SK-N-SH (cell line): Measurements from ENCODE around the gene PXDN. TPM values are rescaled to one million over a fixed set of nuclear protein-coding genes. Genes with fewer than 3 reads are reported as not detected.

ENCODE experiments used
- CTCF ChIA-PET: fragments of 300-600, 350-600 bp; formaldehyde crosslinking; extraction: SDS; loops from one replicate; lab custom pipeline; 2021; lab: Yijun Ruan, JAX
- POLR2A ChIA-PET: fragments of 350-600 bp; sonication (Branson Sonifier 250); formaldehyde crosslinking; extraction: SDS; loops from one replicate; lab custom pipeline; 2020; ENCODE audit warnings: antibody characterized with exemption, inconsistent platforms; lab: Yijun Ruan, JAX
- DNase-seq: peaks from one replicate; pipeline ENCODE4 v3.0.0; 2012
- H2AFZ ChIP-seq: fragments of 200-600 bp; sonication (generic); 2 replicates; pipeline ENCODE4 v1.8.1; 2016; ENCODE audit warnings: antibody characterized with exemption, mild to moderate bottlenecking, low read depth
- H3F3A ChIP-seq: fragments of 200-600 bp; sonication (generic); replicated peaks from 2 replicates; pipeline ENCODE3; 2016; ENCODE audit warnings: antibody characterized with exemption, mild to moderate bottlenecking; ENCODE audit not compliant: insufficient read depth
- H3K27ac ChIP-seq, 2 experiments: fragments of 200-500 bp in 1 of 2; fragments of 200-600 bp in 1 of 2; sonication (Bioruptor generic) in 1 of 2; sonication (generic), shearing (Covaris generic) in 1 of 2; 2 replicates each; pipeline versions ENCODE4 v1.5.1 to v1.6.1; 2014 to 2016; ENCODE audit warnings: low read depth in 2 of 2, inconsistent platforms in 1 of 2, low read length in 1 of 2, mild to moderate bottlenecking in 1 of 2, mixed read lengths in 1 of 2
- H3K27me3 ChIP-seq: fragments of 200-600 bp; sonication (generic), shearing (Covaris generic); 2 replicates; pipeline ENCODE4 v1.6.1; 2016; ENCODE audit warnings: mixed run types; ENCODE audit not compliant: insufficient read depth
- H3K36me3 ChIP-seq, 2 experiments: fragments of 200-500 bp in 1 of 2; fragments of 200-600 bp in 1 of 2; sonication (Bioruptor generic) in 1 of 2; sonication (generic) in 1 of 2; replicated peaks in 1 of 2; 2 replicates each; pipeline versions ENCODE3 to v1.5.1; 2014 to 2016; ENCODE audit warnings: low read length in 1 of 2, mild to moderate bottlenecking in 1 of 2; ENCODE audit not compliant: insufficient read depth in 2 of 2, control insufficient read depth in 1 of 2
- H3K4me1 ChIP-seq, 2 experiments: fragments of 200-500 bp in 1 of 2; fragments of 200-600 bp in 1 of 2; sonication (Bioruptor generic) in 1 of 2; sonication (generic), shearing (Covaris generic) in 1 of 2; 2 replicates each; pipeline versions ENCODE4 v1.5.1 to v1.6.1; 2014 to 2016; ENCODE audit warnings: low read depth in 1 of 2, low read length in 1 of 2, mixed run types in 1 of 2; ENCODE audit not compliant: insufficient read depth in 2 of 2, control insufficient read depth in 1 of 2
- H3K4me2 ChIP-seq: fragments of 200-600 bp; sonication (generic), shearing (Covaris generic); 2 replicates; pipeline ENCODE4 v1.6.1; 2017; ENCODE audit warnings: mixed run types
- H3K4me3 ChIP-seq, 2 experiments: fragments of 200-500 bp in 1 of 2; fragments of 200-600 bp in 1 of 2; sonication (Bioruptor generic) in 1 of 2; sonication (generic), shearing (Covaris generic) in 1 of 2; 2 replicates each; pipeline versions ENCODE4 v1.5.1 to v1.8.1; 2014 to 2016; ENCODE audit warnings: low read depth in 2 of 2, inconsistent platforms in 1 of 2, low read length in 1 of 2, mild to moderate bottlenecking in 1 of 2, mixed read lengths in 1 of 2, moderate library complexity in 1 of 2
- H3K79me2 ChIP-seq: fragments of 200-600 bp; sonication (generic); 2 replicates; pipeline ENCODE4 v1.8.1; 2017; ENCODE audit warnings: mild to moderate bottlenecking; ENCODE audit not compliant: insufficient read depth
- H3K9ac ChIP-seq: fragments of 200-600 bp; sonication (generic); 2 replicates; pipeline ENCODE4 v1.6.1; 2017; ENCODE audit warnings: mixed run types
- H3K9me2 ChIP-seq: fragments of 200-600 bp; sonication (generic); 2 replicates; pipeline ENCODE4 v1.6.1; 2017; ENCODE audit warnings: mixed run types
- H3K9me3 ChIP-seq: fragments of 200-600 bp; sonication (generic); 2 replicates; pipeline ENCODE4 v1.6.1; 2017; ENCODE audit warnings: mixed run types, mild to moderate bottlenecking, moderate library complexity
- H4K20me1 ChIP-seq: fragments of 200-600 bp; sonication (generic); 2 replicates; pipeline ENCODE4 v1.6.1; 2017; ENCODE audit warnings: mild to moderate bottlenecking, mixed run types; ENCODE audit not compliant: insufficient read depth
- ELF1 ChIP-seq: IDR thresholded peaks from 2 replicates; pipeline ENCODE4 v1.4.0; 2012
- GABPA ChIP-seq: IDR thresholded peaks from 2 replicates; pipeline ENCODE4 v1.4.0; 2012; ENCODE audit warnings: low read depth, mild to moderate bottlenecking
- GATA2 ChIP-seq: sonication (generic); formaldehyde crosslinking; IDR thresholded peaks from 2 replicates; pipeline ENCODE4 v1.5.0; 2020; ENCODE audit warnings: mild to moderate bottlenecking, missing genetic modification reagents
- TCF12 ChIP-seq: IDR thresholded peaks from 2 replicates; pipeline ENCODE4 v1.4.0; 2012
- TEAD4 ChIP-seq: IDR thresholded peaks from 2 replicates; pipeline ENCODE4 v1.4.0; 2012; ENCODE audit warnings: mild to moderate bottlenecking, borderline replicate concordance; ENCODE audit not compliant: insufficient read depth
- YY1 ChIP-seq: IDR thresholded peaks from 2 replicates; pipeline ENCODE4 v1.4.0; 2012; ENCODE audit warnings: low read depth, mild to moderate bottlenecking
- WGBS: methylation state at CpG from one replicate; pipeline ENCODE4 v1.1.6; 2017; ENCODE audit warnings: low lambda C conversion rate; 5-methylcytosine and 5-hydroxymethylcytosine counted together
- polyA plus RNA-seq, 3 experiments: library from polyadenylated mRNA; depleted of rRNA; stranded (reverse); fragments of >200 nt; gene quantifications; 2 replicates each; pipeline ENCODE4 v1.2.3, GENCODE V29; 2012
- TF ChIP-seq, protein P1 (sequence below): IDR thresholded peaks from 2 replicates; pipeline ENCODE4 v1.4.0; 2012; ENCODE audit warnings: low read depth, borderline replicate concordance
- TF ChIP-seq, protein P2 (sequence below): IDR thresholded peaks from 2 replicates; pipeline ENCODE4 v1.4.0; 2012; ENCODE audit warnings: low read depth
- TF ChIP-seq, protein P3 (sequence below): fragments of 150-350 bp; IDR thresholded peaks from 2 replicates; pipeline ENCODE4 v1.6.1; 2017; ENCODE audit warnings: antibody characterized with exemption, low read length, low read depth, borderline replicate concordance
- TF ChIP-seq, protein P4 (sequence below): IDR thresholded peaks from 2 replicates; pipeline ENCODE4 v1.6.1; 2012; ENCODE audit warnings: mild to moderate bottlenecking, low read depth, low read length, moderate library complexity

Gene PXDN
- polyA plus RNA-seq, 1 of the 3 experiments (the other 2 are of a cell fraction): 146 TPM

DNA sequence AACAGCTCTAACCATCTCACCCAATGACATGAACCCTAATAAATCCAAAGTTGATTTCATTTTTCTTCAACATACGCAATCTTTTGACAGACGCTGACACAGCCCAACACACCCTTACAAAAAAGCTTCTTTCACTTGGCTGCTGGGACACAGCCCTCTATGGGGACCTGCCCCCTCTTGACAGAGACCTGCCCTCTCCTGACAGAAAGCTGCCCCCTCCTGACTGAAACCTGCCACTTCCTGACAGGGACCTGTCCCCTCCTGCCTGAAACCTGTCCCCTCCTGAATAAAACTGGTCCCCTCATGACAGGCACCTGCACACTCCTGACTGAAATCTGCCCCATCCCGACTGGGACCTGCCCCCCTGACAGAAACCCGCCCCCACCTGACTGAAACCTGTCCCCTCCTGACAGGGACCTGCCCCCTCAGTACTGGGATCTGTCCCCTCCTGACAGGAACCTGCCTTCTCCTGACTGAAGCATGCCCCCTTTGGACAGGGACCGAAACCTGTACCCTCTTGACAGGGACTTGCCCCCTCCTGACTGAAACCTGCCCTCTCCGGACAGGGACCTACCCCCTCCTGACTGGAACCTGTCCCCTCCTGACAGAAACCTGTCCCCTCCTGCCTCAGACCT is 87.9 kb downstream of the PXDN start:
- no peaks in the 10 kb centered on the region for H3K9me2 ChIP-seq
- H2AFZ ChIP-seq: no peak overlapping the region
- no peak overlapping the region for H3K9ac ChIP-seq
- H3K4me3 ChIP-seq: no peak overlapping the region
- peak overlapping the region in 1 of 2 experiments; percentile 81; a peak in 3 of 4 replicates for H3K27ac ChIP-seq
- ChIA-PET CTCF (interaction anchor here (1.0 to 1.1 kb wide), 2 partner anchors 24 to 94 kb away, joined by 4 to 5 read pairs; no protein-coding TSS in a partner anchor), POLR2A (no interaction called here)
- no peak for DNase-seq
- no peaks in the 10 kb centered on the region for H3K9me3 ChIP-seq
- 87% methylated on average over 6 of the region's 6 CpGs for WGBS
- peaks cover 36 to 49% of the 10 kb centered on the region in 2 experiments for H3K36me3 ChIP-seq
- no peaks in the 10 kb centered on the region for H3K27me3 ChIP-seq
- H3K4me1 ChIP-seq: peaks cover 0 to 24% of the 10 kb centered on the region in 2 experiments; a peak in 2 of 4 replicates
- no peak for TF ChIP-seq TCF12
- no peak for TF ChIP-seq ELF1
- TF ChIP-seq, protein P1, sequence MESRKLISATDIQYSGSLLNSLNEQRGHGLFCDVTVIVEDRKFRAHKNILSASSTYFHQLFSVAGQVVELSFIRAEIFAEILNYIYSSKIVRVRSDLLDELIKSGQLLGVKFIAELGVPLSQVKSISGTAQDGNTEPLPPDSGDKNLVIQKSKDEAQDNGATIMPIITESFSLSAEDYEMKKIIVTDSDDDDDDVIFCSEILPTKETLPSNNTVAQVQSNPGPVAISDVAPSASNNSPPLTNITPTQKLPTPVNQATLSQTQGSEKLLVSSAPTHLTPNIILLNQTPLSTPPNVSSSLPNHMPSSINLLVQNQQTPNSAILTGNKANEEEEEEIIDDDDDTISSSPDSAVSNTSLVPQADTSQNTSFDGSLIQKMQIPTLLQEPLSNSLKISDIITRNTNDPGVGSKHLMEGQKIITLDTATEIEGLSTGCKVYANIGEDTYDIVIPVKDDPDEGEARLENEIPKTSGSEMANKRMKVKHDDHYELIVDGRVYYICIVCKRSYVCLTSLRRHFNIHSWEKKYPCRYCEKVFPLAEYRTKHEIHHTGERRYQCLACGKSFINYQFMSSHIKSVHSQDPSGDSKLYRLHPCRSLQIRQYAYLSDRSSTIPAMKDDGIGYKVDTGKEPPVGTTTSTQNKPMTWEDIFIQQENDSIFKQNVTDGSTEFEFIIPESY: no peak
- TF ChIP-seq, protein P2, sequence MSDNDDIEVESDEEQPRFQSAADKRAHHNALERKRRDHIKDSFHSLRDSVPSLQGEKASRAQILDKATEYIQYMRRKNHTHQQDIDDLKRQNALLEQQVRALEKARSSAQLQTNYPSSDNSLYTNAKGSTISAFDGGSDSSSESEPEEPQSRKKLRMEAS: no peak
- no peak for TF ChIP-seq TEAD4
- TF ChIP-seq, protein P3, sequence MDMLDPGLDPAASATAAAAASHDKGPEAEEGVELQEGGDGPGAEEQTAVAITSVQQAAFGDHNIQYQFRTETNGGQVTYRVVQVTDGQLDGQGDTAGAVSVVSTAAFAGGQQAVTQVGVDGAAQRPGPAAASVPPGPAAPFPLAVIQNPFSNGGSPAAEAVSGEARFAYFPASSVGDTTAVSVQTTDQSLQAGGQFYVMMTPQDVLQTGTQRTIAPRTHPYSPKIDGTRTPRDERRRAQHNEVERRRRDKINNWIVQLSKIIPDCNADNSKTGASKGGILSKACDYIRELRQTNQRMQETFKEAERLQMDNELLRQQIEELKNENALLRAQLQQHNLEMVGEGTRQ: no peak
- no peak for TF ChIP-seq GATA2
- no peak for TF ChIP-seq YY1
- TF ChIP-seq GABPA: no peak
- TF ChIP-seq, protein P4, sequence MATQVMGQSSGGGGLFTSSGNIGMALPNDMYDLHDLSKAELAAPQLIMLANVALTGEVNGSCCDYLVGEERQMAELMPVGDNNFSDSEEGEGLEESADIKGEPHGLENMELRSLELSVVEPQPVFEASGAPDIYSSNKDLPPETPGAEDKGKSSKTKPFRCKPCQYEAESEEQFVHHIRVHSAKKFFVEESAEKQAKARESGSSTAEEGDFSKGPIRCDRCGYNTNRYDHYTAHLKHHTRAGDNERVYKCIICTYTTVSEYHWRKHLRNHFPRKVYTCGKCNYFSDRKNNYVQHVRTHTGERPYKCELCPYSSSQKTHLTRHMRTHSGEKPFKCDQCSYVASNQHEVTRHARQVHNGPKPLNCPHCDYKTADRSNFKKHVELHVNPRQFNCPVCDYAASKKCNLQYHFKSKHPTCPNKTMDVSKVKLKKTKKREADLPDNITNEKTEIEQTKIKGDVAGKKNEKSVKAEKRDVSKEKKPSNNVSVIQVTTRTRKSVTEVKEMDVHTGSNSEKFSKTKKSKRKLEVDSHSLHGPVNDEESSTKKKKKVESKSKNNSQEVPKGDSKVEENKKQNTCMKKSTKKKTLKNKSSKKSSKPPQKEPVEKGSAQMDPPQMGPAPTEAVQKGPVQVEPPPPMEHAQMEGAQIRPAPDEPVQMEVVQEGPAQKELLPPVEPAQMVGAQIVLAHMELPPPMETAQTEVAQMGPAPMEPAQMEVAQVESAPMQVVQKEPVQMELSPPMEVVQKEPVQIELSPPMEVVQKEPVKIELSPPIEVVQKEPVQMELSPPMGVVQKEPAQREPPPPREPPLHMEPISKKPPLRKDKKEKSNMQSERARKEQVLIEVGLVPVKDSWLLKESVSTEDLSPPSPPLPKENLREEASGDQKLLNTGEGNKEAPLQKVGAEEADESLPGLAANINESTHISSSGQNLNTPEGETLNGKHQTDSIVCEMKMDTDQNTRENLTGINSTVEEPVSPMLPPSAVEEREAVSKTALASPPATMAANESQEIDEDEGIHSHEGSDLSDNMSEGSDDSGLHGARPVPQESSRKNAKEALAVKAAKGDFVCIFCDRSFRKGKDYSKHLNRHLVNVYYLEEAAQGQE: no peak
- H3F3A ChIP-seq: peaks cover 24% of the 10 kb centered on the region
- peaks cover 7% of the 10 kb centered on the region; the same call in 1 of the 2 replicates for H3K79me2 ChIP-seq
- H3K4me2 ChIP-seq: no peak overlapping the region
- H4K20me1 ChIP-seq: no peaks in the 10 kb centered on the region
